Fibroblast of the aortic adventitia (primary cell): ENCODE results near the gene TTC39C. TPM values are rescaled to one million over a fixed set of nuclear protein-coding genes. Genes with fewer than 3 reads are reported as not detected.

Experiments
- DNase-seq: peaks from one replicate; pipeline ENCODE4 v3.0.0-alpha.2; 2010; ENCODE audit warnings: low read depth
- H3K4me3 ChIP-seq: 2 replicates; pipeline ENCODE4 v1.5.1; 2011; ENCODE audit warnings: low read depth, mild to moderate bottlenecking, control low read depth, low read length, moderate library complexity
- CTCF ChIP-seq: IDR thresholded peaks from 2 replicates; pipeline ENCODE4 v1.5.1; 2011; ENCODE audit warnings: mild to moderate bottlenecking, low read length, control low read depth, inconsistent platforms; ENCODE audit not compliant: insufficient read depth
- total RNA-seq: library from RNA; depleted of rRNA; stranded (reverse); fragments of >200 nt; gene quantifications from 2 replicates; pipeline ENCODE4 v1.2.3, GENCODE V29; 2012; ENCODE audit warnings: low replicate concordance

The TTC39C gene
- total RNA-seq, 1 donor, result 51.8 TPM

- no peak overlapping the region for H3K4me3 ChIP-seq
- no peak for TF ChIP-seq CTCF
- no peak for DNase-seq
Measured at GRCh38 chr18:24112464-24112863, 97.9 kb downstream of the TTC39C start.

GRCh38 chr18:24112874-24113615 lies 98.5 kb downstream of the TTC39C start:
- no peak for TF ChIP-seq CTCF
- DNase-seq, result no peak
- no peak overlapping the region for H3K4me3 ChIP-seq

- TF ChIP-seq CTCF, result no peak
- no peak overlapping the region for H3K4me3 ChIP-seq
- no peak for DNase-seq
Measured at GRCh38 chr18:24114924-24115549, 100.5 kb downstream of the TTC39C start.

GRCh38 chr18:24115628-24116027 lies 101.1 kb downstream of the TTC39C start:
- TF ChIP-seq CTCF, result no peak
- H3K4me3 ChIP-seq, result no peak overlapping the region
- DNase-seq, result no peak

- peak; percentile 76 for TF ChIP-seq CTCF
- H3K4me3 ChIP-seq, result no peak overlapping the region
- peak; percentile 85 for DNase-seq
Measured at GRCh38 chr18:24118750-24119577, 104.4 kb downstream of the TTC39C start.

- no peak overlapping the region for H3K4me3 ChIP-seq
- no peak for TF ChIP-seq CTCF
- DNase-seq, result no peak
Measured at GRCh38 chr18:24120676-24121075, 106.1 kb downstream of the TTC39C start.
